HTR-8/SVneo (cell line): Measurements from ENCODE around the gene TNF.
"Not testable (repeated sequence)": the region's sequence is repeated elsewhere in the genome, so short reads cannot be mapped to it uniquely, and the experiment has no call there.

ENCODE experiments used
- DNase-seq: peaks from one replicate; pipeline ENCODE4 v3.0.0; 2011; ENCODE audit warnings: low spot score, mixed read lengths; ENCODE audit not compliant: insufficient read length
- FAIRE-seq: peaks from 2 replicates; lab custom pipeline; 2011; peaks lifted over from hg19 to GRCh38; lab: Jason Lieb, UNC

TNF gene

DNA sequence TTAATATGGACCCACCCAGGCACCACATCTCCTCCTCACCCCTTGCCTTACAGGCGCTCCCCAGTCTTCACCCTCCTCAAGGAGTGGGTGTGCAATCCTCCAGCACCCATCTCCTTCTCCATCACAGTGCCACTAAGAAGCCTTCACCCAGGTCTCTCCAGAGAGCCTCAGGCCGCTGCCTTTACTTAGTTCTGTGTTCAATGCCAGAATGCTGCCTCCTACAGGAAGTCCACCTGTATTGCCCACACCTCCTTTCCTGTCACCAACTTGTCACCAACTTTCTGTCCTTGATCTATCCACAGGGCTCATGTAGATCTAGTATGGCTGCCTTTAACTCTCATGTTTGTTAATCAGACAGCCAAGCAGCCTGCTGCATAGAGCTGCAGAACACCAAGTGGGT lies 10.1 kb downstream of the TNF start:
- peak; percentile 20 for FAIRE-seq
- no peak for DNase-seq

DNA sequence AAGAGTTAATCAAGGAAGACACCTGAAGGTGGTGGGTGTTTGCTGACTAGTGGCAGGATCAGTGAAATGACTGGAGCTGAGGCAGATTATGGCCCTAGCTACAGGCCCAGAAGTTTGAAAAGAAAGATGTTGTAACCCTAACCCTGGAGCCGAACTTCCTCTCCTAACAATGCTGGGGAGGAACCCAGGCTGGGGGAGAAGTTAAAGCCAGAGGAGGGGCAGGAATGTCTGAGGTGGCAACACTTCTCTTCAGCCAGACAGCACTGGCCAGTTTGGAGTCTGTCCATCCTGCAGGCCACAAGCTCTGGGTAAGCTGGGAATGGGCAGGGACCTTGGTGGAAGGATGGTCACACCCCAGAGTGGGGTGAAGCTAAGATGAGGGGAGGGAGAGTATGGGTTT lies 10.6 kb downstream of the TNF start, which contains the start of gene LST1:
Gene LST1, plus strand, starts transcription at position 270 of the 400 bp plus-strand sequence. CDS start 1,023 bp downstream, outside the sequence.
- no peak for FAIRE-seq
- DNase-seq: no peak

DNA sequence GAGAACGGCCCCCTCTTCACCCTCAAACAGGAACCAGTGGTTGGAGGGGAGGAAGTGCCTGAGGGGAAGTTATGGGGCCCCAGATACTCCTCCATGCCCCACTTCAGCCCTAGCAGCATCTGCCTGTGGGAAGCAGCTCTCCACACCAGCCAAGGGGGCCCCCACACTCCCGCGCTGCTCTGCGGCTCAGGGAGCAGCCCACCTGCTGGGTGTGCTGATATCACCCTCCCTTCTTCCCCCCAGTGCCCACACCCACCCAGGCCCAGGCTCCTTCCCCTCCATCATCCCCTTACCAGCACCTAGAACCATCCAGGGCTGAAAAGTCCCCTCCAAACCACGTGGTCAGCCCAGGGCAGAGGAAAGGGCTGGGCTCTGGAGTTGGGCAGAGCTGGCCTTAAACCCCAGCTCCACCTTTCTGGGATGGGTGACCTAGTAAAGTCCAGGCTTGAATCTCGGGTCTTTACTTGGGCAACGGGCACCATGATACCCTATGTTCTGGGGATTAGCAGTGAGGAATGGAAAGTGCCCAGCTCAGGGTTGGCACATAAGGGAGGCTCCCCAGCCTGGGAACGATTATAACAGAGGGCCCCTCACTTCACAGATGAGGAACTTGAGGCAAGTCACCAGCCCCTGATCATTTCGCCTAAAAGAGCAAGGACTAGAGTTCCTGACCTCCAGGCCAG lies 11.4 kb downstream of the TNF start:
- FAIRE-seq (no peak), DNase-seq (no peak)

DNA sequence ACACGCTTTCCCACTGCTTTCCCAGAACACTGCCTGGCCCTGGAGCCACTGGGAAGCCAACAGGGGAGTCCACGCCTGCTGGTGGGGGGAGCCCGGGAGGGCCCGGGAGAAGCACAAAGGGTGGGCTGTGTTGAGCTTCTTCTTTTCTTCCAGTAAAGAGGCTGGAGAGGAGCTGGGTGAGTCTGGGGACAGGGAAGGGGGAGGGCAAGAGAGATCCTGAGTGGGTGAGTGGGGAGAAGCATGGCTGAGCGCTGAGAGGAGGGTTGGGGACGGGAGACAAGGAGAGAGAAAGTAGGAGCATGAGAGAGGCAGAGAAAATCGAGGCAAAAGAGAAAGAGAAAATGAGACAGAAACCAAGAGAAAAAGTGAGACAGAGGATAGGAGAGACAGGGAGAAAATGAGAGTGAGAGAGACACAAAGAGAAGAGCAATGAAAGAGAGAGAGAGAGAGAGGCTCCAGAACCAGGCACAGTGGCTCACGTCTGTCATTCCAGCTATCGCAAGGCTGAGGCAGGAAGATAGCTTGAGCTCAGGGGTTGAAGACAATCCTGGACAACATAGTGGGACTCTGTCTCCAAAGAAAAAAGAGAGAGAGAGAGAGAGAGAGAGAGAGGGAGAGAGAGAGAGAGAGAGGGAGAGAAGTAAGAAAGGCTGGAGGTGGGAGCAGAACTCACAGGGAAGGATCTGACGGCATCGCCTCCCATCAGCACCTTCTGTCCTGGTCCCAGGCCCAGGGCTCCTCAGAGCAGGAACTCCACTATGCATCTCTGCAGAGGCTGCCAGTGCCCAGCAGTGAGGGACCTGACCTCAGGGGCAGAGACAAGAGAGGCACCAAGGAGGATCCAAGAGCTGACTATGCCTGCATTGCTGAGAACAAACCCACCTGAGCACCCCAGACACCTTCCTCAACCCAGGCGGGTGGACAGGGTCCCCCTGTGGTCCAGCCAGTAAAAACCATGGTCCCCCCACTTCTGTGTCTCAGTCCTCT lies 12.7 kb downstream of the TNF start:
- DNase-seq (no peak), FAIRE-seq (no peak)

DNA sequence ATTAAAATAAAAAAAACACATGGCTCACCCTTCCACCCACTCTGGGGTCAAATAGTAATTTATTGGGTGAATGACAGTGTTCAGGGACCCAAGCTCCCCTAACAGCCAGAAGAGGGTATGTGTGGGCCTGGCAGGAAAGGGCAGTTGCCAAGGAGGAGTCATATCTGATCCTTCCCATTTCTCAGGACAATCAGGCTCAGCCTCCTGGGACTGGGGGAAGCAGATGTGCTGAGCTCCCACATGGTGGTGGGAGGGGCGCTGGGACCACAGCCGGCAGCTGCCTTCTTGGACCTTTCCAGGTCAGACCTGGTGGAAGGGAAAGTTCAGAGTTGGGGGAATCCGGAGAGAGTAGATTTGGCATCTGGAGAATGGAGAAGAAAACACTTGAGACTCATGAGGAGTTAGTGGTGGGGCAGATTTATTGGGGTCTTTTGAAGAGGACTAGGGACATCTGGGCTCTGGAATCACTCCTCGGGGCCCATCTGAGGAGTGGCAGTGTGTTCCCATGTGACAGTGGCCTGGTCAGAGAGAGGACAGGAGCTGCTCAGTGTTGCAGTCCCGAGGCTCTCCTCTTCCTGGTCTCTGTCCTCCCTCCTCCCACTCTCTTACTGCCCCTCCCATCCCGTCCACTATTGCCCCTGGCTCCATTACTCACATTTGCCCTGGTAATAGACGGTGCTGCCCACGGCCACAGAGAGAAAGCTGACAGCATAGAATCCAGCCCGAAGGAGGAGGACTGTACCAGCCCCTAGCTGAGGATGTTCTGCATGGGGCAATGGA lies 13.7 kb downstream of the TNF start:
- FAIRE-seq: no peak

DNA sequence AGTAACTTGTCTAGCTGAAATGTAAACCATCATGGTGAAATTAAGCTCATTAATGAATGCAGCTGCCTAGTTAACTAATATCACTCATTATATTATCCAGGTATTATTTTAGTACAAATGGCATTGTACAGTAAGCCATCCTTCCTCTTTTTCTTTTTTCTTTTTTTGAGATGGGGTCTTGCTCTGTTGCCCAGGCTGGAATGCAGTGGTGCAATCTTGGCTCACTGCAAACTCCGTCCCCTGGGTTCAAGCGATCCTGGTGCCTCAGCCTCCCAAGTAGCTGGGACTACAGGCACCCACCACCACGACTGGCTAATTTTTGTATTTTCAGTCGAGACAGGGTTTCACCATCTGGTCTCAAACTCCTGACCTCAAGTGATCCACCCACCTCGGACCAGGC lies 15.3 kb downstream of the TNF start:
- DNase-seq, FAIRE-seq: not testable (repeated sequence)

More for the DNA sequence above, 13.7 kb downstream of the TNF start:
- DNase-seq: no peak

DNA sequence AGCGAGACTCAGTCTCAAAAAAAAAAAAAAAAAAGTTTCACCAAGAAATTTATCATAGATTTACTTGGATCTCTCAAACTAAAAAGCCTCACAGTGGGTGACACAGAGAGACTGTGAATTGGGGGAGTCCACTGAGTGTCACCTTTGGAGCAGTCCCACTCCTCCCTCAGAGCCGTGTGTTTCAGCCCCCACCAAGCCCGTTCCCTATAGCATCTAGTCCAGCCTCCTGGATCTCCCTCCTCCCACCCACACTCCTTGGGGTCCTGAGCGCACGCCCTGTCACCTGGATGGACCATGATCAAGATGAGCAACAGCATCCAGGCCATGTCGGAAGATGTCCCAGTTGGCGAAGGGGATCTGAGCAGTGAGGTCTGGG lies 17.0 kb downstream of the TNF start:
- no peak for DNase-seq
- no peak for FAIRE-seq

DNA sequence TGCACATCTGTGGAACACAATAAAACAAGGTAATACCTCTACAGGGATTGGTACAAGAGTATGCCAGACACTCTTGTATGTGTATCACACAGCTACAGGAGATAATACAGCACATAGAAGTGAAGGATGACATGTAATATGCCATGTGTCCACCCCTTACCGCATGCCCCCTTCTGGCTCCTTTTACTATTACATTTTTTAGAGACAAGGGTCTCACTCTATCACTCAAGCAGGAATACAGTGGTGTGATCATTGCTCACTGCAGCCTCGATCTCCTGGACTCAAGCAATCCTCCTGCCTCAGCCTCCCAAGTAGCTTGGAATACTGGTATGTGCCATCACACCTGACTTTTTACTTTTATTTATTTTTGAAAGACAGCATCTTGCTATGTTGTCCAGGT lies 21.6 kb downstream of the TNF start:
- peak; percentile 63 for DNase-seq
- no peak for FAIRE-seq

DNA sequence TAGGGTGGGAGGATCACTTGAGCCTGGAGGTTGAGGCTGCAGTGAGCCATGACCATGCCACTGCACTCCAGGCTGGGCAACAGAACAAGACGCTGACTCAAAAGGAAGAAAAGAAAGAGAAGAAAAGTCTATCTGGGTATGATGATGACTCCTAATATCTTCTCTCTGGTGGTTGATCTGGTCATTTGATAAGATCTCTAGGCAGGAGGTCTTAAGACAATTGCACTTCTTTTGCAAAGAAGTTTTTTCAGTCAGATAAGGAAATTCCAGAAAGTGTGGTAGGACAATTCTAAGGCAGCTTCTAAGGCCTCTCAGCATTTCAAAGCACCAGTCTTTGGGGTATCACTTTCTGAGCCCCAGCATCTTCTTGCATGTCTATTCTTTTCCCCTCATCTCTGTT lies 32.0 kb downstream of the TNF start:
- no peak for FAIRE-seq
- no peak for DNase-seq

DNA sequence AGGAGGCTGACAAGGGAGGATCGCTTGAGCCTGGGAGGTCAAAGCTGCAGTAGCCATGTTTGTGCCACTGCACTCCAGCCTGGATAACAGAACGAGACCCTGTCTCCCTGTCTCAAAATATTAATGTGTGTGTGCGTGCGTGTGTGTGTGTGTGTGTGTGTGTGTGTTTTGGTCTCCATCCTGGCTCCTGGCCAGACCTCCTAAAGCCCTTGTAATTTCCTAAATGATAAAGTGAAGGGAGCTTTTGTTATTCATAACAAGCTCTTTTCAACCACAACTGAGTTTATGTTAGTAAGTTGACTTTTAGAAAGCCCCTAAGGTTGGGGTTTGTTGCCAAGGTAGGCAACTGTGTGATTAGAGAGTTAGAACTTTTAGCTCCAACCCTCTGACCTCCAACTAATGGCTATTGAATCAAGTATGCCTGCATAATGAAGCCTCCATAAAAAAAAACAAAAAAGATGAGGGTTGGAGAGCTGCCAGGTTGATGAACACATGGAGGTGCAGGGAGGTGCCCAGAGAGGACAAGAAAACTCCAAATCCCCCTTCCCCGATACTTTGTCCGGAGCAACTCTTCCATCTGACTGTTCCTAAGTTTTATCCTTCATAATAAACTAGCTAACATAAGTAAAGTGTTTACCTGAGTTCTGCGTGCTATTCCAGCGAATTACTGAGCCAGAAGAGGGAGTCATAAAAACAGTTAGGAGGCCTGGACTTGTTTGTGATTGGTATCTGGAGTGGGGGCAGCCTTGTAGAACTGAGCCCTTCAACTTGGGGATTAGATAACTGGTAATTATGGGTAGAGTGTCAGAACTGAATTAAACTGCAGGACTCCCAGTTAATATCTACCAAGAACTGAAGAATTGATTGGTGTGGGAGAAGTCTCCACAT lies 34.4 kb downstream of the TNF start:
- DNase-seq: no peak

DNA sequence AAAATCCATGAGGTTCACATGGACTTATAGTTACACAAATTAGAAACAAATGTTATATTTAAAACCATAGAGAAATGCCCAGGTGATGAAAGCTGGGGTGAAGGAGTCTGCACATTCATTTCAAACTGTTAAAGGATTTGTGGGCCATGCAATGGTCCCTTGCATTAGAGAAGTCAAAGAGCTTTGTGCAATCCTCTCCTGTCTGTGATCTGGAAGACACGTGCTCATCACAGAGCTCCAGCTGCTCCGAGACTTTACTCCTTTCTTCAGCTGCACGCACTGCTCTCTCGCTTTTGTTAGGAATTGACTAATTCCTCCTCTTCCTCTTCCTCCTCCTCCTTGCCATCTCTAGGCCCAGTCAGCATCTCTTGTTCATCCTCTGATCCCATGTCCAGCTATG lies 35.6 kb downstream of the TNF start:
- FAIRE-seq: no peak
- no peak for DNase-seq

More for the DNA sequence above, 34.4 kb downstream of the TNF start:
- no peak for FAIRE-seq

DNA sequence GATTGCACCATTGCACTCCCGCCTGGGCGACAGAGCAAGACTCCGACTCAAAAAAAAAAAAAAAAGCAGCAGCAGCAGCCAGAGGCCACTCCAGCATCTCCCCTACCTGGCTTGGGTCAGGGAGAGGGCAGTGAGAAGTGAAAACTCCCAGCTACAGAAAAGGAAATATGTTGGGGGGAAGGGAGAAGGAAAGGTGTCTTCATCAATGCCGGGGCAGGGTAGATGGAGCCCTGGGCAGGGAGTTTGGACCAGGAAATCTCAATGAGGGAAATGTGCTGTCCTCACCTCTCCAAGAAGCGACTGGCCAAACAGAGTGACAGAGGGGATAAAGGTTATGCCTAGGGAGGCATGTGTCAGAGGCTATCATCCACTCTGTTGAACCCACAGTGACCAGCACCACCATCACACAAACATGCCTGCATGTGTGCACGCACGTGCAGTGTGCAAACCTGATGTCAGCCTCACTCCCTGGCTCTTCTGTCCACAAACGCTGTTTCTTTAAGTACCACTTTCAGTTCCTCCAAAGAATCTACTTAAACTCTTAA lies 38.8 kb downstream of the TNF start:
- no peak for DNase-seq
- no peak for FAIRE-seq

DNA sequence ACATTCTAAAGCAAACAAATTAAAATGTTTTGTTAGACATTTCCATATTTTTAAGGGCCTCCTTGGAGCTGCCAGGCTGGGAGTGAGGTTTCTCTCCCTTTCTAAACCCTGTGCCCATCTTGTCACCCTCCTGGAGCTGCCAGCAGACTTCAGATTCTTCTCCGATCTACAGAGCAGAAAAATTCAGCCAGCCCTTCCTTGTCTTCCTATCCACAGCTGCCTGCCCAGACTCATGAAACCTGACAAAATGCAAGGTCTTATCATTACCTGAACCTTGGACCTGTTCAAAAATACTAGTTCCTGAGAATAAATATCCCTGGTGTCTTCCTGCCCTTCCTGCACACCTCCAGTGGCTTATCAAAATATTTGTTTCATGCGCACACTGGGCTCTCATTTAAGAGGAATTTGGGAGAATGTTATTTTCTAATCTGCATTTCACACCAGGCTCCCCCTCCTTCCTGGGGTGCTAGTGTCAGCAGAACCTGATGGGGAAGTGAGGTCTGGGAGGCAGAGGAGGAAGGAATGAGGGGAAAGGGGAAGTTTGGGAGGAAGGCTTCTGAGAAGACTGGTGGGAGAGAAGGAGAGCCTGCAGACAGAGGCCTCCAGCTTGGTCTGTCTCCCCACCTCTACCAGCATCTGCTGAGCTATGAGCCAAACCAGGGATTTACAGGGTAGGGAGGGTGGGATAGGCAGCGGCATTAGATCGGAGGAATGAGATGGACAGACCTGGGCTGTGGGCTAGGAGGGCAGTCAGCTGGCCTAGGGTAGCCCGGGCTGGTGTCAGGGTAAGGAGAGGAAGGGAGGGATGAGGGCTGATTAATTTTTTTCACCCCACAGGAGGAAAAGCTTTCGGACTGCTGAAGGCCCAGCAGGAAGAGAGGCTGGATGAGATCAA lies 39.6 kb downstream of the TNF start, which contains the start of gene AIF1:
Gene AIF1, plus strand, starts transcription at position 551 of the 895 bp plus-strand sequence. Its CDS starts 96 bp downstream, at position 647.
- DNase-seq (no peak), FAIRE-seq (no peak)

DNA sequence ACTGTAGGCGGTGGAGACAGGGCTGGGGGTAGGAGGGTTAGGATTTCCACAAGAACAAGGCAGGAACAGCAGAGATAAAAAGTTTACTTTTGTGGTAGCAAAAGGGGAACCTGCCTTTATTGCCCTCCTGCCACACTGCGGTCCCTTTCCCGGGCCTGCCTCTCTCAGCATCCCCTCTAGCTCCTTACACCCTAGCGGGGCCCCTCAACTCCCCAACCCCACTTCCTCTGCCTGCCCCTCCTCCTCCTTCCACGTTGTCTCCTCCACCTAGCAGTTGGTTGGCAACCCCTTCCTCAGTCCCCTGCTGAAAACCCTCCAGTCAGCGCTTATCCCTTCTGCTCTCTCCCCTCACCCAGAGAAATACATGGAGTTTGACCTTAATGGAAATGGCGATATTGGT lies 40.4 kb downstream of the TNF start:
- no peak for DNase-seq

DNA sequence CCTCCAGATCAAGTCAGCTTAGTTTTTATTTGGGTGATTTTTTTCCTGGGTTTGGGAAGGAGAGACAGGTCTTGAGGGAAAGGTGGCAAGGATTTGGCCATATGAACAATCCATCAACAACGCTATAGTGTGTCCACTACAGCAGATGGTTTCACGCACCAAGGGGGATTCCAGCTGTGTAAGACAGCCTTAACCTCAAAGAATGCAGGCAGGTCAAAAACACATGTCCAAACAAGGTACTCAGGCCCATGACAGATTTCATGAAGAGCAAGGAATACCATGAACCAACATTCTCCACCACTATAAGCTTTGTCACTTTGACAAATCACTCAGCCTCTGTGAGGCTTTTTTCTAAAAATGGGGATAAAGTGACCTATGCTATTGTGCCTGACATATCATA lies 41.6 kb downstream of the TNF start:
- DNase-seq (no peak), FAIRE-seq (no peak)

More for the DNA sequence above, 40.4 kb downstream of the TNF start:
- no peak for FAIRE-seq

DNA sequence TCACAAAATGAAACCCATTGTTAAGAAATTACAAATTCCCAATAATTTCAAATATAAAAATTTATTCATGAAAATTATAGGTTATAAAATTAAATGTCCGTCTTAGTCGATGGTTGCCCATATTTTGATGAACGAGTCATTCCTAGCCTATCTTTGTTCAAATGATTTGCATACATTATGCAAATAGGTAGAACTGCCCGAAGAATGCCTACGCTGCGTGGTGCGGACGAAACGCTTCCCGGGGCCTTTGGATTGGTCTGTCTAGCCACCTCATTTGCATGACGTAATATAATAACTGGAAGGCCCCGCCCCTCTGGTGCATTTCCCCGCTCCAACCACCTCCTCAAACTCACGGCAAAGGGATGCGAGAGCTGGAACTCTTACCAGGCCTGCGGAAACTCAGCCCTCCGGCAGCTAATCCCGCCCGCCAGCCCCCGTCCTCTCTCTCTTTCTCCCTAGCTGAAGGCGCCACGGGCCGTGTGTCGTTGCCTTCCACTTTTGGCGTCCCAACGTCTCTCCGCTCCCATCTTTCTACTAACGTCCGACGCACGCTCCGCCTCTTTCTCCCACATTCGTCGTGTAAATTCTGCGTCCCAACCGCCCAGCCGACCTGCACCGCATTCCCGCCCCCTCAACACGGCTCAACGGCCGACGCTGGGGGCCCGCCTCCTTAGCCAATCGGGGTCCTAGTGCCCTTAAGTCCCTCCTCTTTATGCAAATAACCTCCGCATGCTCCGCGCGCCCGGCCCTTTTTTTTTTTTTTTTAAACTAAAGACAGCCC lies 44.6 kb downstream of the TNF start:
- peak; percentile 98 for DNase-seq
- FAIRE-seq: peak; percentile 96

DNA sequence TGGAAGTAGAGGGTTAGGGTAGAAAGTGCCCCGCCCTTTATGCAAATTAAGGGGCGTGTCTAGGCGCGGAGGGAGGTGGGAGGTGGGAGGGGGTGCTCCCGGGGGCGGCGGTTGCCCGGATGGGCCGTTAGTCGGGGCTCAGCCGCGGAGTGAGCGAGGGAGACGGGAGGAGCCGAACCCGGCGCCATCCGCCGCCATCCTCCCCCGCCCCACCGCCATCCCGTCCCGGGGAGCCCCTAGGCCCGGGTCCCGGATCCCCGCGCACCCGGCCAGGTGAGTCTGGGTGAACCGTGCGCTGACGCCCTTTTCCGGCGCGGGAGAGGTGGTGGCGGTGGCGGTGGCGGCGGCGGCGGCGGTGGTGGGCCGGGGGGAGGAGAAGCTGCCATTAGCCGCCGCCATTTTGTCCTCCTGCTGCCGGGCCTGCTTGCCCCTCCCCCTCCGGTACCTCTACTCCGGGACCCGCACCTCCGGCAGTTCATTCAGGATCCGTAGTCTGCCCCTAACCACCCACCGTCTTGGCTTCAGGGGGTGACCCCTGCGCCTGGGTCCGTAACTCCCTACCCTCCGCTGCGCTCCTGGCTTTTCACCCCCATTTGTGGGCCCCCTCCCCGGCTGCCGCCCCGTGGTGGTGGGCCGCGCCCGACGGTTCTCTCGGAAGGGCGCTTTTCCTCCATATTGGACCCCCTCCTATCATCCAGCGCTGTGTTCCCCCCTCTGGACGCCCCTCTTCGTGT lies 45.4 kb downstream of the TNF start, which contains the start of gene PRRC2A:
Gene PRRC2A, plus strand, starts transcription at position 130 of the 734 bp plus-strand sequence. CDS start 2,075 bp downstream, outside the sequence.
- FAIRE-seq (no peak), DNase-seq (peak; percentile 73)
